Gastrocnemius medialis (tissue), 4 donors: ENCODE results near the gene CASZ1. TPM values are rescaled to one million over a fixed set of nuclear protein-coding genes. Genes with fewer than 3 reads are reported as not detected.
A peak's percentile ranks its signal among the peaks of the same experiment; 100 is the strongest.

Experiments
- ATAC-seq, 2 donors: fragments of 150-250 bp; one replicate each; pipeline ENCODE4 v1.9.1; 2016
- DNase-seq, 2 donors: peaks; one replicate each; pipeline ENCODE4 v3.0.0-alpha.2; 2019
- H3K27ac ChIP-seq, 4 donors: fragments of 200-600 bp; sonication (generic); 1 replicate in 1 of 4; 2 replicates in 3 of 4; pipeline ENCODE4 v1.5.1; 2016 to 2018; ENCODE audit warnings: mild to moderate bottlenecking in 2 of 4, moderate library complexity in 1 of 4
- H3K27me3 ChIP-seq, 3 donors: fragments of 200-600 bp; sonication (generic) in 2 of 3; 1 replicate in 1 of 3; 2 replicates in 2 of 3; pipeline versions ENCODE4 v1.5.1 to v1.6.0; 2016 to 2019; ENCODE audit warnings: mild to moderate bottlenecking in 1 of 3, moderate library complexity in 1 of 3
- H3K36me3 ChIP-seq, 2 donors: fragments of 200-600 bp; sonication (generic) in 1 of 2; one replicate each; pipeline ENCODE4 v1.5.1; 2017 to 2018
- H3K4me1 ChIP-seq, 2 donors: fragments of 200-600 bp; sonication (generic) in 1 of 2; one replicate each; pipeline ENCODE4 v1.5.1; 2016 to 2017; ENCODE audit warnings: mild to moderate bottlenecking in 2 of 2
- H3K4me3 ChIP-seq, 4 donors: fragments of 200-600 bp; sonication (generic) in 3 of 4; 1 replicate in 1 of 4; 2 replicates in 3 of 4; pipeline ENCODE4 v1.5.1; 2016 to 2019; ENCODE audit warnings: mild to moderate bottlenecking in 2 of 4
- H3K9me3 ChIP-seq, 3 donors: fragments of 200-600 bp; sonication (generic) in 2 of 3; 1 replicate in 1 of 3; 2 replicates in 2 of 3; pipeline ENCODE4 v1.5.1; 2016 to 2019
- CTCF ChIP-seq, 5 experiments: fragments of 450-650 bp in 3 of 5; fragments of 200-600 bp in 2 of 5; sonication (generic) in 2 of 5; IDR thresholded peaks in 4 of 5; conservative IDR thresholded peaks in 1 of 5; 1 replicate in 4 of 5; 2 replicates in 1 of 5; pipeline ENCODE4 v1.5.1; 2016 to 2019; ENCODE audit warnings: antibody characterized with exemption in 5 of 5, mild to moderate bottlenecking in 3 of 5, moderate library complexity in 3 of 5
- POLR2A ChIP-seq, 2 donors: fragments of 450-650 bp; IDR thresholded peaks; one replicate each; pipeline ENCODE4 v1.6.1; 2017; ENCODE audit warnings: antibody characterized with exemption in 2 of 2, mild to moderate bottlenecking in 2 of 2, moderate library complexity in 2 of 2
- in situ Hi-C, 4 donors: fragments of 200-750 bp; cut with MboI; loops; one replicate each; pipeline versions ENCODE4 v1.15.0 to v1.8.0; 2017; ENCODE audit warnings: low sequenced_read_pairs in 4 of 4
- intact Hi-C: fragments of 100-400 bp; cut with DNase I; formaldehyde crosslinking; loops from one replicate; pipeline ENCODE4 v1.15.1; 2023; ENCODE audit warnings: low total_unique reads
- total RNA-seq, 4 donors: library from RNA; depleted of rRNA; stranded (reverse); fragments of >200 nt; gene quantifications; one replicate each; pipeline versions ENCODE4 v1.1.0 to v1.2.3, GENCODE V29; 2016

CASZ1 gene
- total RNA-seq, 4 donors from 2014 or later = 19.1 to 121 (median 80.6) TPM

GRCh38 chr1:10789047-10789791, 7.2 kb downstream of the CASZ1 start:
- Histone ChIP-seq H3K27ac (peak overlapping the region; percentile 98 to 100 (median 99)), H3K36me3 (no peaks in the 10 kb centered on the region), H3K4me3 (no peak overlapping the region), H3K4me1 (peaks cover 76 to 79% of the 10 kb centered on the region in 2 donors), H3K27me3 (no peaks in the 10 kb centered on the region), H3K9me3 (no peaks in the 10 kb centered on the region)
- DNase-seq (no peak), ATAC-seq (no peak)
- intact Hi-C loops (loop anchor here (2.0 kb wide), 2 partner anchors 36 to 96 kb away; no protein-coding TSS in a partner anchor), in situ Hi-C loops (loop anchor here in 2 of 4 donors (25.0 kb wide), 1 partner anchor 102 kb away; no protein-coding TSS in a partner anchor)
- TF ChIP-seq POLR2A (IDR thresholded peaks at IDR 0.05) (no peak), CTCF (IDR thresholded peaks at IDR 0.05 in 4 of 5, conservative IDR thresholded peaks at IDR 0.05 in 1 of 5) (no peak)

GRCh38 chr1:10788592-10789006, 7.8 kb downstream of the CASZ1 start:
- in situ Hi-C loops = loop anchor here in 2 of 4 donors (25.0 kb wide), 1 partner anchor 101 kb away; no protein-coding TSS in a partner anchor
- H3K9me3 ChIP-seq = no peaks in the 10 kb centered on the region

GRCh38 chr1:10787286-10787685, 9.2 kb downstream of the CASZ1 start:
- Histone ChIP-seq H3K9me3 (no peaks in the 10 kb centered on the region), H3K4me1 (peaks cover 73 to 74% of the 10 kb centered on the region in 2 donors), H3K27me3 (no peaks in the 10 kb centered on the region), H3K4me3 (no peak overlapping the region), H3K36me3 (no peaks in the 10 kb centered on the region), H3K27ac (peak overlapping the region in 2 of 4 donors; percentile 98 to 100)
- in situ Hi-C loops (loop anchor here in 2 of 4 donors (25.0 kb wide), 1 partner anchor 100 kb away; no protein-coding TSS in a partner anchor), intact Hi-C loops (no loop called here)
- no peak for DNase-seq
- no peak for ATAC-seq
- TF ChIP-seq CTCF (IDR thresholded peaks at IDR 0.05 in 4 of 5, conservative IDR thresholded peaks at IDR 0.05 in 1 of 5) (no peak), POLR2A (IDR thresholded peaks at IDR 0.05) (no peak)

More at GRCh38 chr1:10788592-10789006, 7.8 kb downstream of the CASZ1 start:
- peak; percentile 62 to 72 (median 70) for TF ChIP-seq CTCF (IDR thresholded peaks at IDR 0.05 in 4 of 5, conservative IDR thresholded peaks at IDR 0.05 in 1 of 5)
- TF ChIP-seq POLR2A (IDR thresholded peaks at IDR 0.05) = peak in 1 of 2 donors; percentile 21
- DNase-seq = peak; percentile 70 to 93
- intact Hi-C loops = loop anchor here (2.0 kb wide), 2 partner anchors 36 to 96 kb away; no protein-coding TSS in a partner anchor
- Histone ChIP-seq H3K36me3 (no peaks in the 10 kb centered on the region), H3K4me1 (peaks cover 76 to 79% of the 10 kb centered on the region in 2 donors), H3K27me3 (no peaks in the 10 kb centered on the region), H3K4me3 (peak overlapping the region in 2 of 4 donors; percentile 7 to 8), H3K27ac (peak overlapping the region; percentile 98 to 100 (median 99))
- peak; percentile 71 to 73 for ATAC-seq

DNA sequence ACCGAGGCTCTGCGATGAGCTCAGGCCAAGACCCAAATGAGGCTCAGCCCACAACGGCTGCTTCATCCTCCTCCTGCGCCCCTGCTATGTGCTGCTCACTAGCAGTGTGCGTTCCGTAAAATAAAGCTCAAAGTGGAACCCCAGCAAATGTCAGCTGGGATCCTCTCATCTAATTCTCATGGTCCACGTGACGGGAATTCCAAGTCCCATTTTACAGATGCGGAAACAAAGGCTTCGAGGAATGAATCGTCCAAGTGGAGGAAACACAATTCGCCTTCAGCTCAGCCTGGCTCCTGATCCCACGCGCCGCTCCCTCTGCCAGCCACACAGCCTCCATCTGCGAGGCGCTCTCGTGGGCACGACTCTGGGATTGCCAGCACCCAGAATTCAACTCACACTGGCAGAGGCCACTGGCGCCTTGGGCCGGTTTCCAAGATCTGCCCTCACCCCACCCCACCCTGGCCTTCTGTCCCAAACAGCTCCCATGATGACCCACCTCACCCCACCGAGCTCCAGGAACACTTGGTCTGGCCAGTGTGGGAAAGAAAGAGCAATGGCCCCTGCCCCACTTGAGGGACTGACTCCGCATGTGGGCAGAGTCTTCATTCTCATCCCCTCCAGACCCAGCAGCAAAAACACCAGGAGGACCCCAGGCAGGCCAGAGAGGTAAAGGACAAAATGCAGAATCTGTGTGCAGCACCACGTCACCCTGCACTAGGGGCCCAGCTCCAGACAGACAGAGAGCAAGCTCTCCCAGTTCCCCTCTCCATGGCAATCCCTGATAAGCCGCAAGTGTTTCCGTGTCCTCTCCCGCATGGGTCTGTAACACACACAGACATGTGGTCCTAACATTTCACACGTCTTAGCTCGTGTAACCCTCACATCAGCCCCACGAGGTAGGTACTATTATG, 10.5 kb downstream of the CASZ1 start:
- ATAC-seq = no peak
- Histone ChIP-seq H3K4me1 (peaks cover 70 to 74% of the 10 kb centered on the region in 2 donors), H3K27me3 (no peaks in the 10 kb centered on the region), H3K27ac (peak overlapping the region in 2 of 4 donors; percentile 3 to 42), H3K4me3 (no peak overlapping the region), H3K36me3 (no peaks in the 10 kb centered on the region), H3K9me3 (no peaks in the 10 kb centered on the region)
- intact Hi-C loops (no loop called here), in situ Hi-C loops (loop anchor here in 2 of 4 donors (25.0 kb wide), 1 partner anchor 99 kb away; no protein-coding TSS in a partner anchor)
- DNase-seq = no peak
- TF ChIP-seq POLR2A (IDR thresholded peaks at IDR 0.05) (no peak), CTCF (IDR thresholded peaks at IDR 0.05 in 4 of 5, conservative IDR thresholded peaks at IDR 0.05 in 1 of 5) (no peak)
